ENCODE data around the gene GADD45G.

DNA sequence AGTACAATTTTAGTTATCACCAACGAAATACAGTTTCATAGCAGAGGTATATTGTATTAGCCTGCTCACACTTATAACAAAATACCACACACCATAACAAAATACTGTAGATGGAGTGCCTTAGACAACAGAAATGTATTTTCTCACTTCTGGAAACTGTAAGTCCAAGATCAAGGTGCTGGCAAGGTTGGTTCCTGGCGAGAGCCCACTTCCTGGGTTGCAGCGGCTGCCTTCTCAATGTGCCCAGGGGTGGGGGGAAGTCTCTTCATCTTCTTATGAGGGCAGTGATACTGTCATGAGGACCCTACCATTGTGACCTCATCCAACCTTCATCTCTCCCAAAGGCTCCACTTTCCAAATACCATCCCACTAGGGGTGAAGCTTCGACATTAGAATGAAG, 30.5 kb upstream of the GADD45G start:
- TF ChIP-seq SUZ12 (IDR thresholded peaks at IDR 0.05; ENCODE audit: extremely low read depth, insufficient read depth, insufficient read length), result no peak
- no peak for TF ChIP-seq YY1 (IDR thresholded peaks at IDR 0.05; ENCODE audit: insufficient read depth, insufficient read length)
- TF ChIP-seq ZNF274 (IDR thresholded peaks at IDR 0.05; ENCODE audit: low read depth, low read length), result no peak
